B cell (primary cell): ENCODE measurements around the gene STX12. TPM values are rescaled to one million over a fixed set of nuclear protein-coding genes. Genes with fewer than 3 reads are reported as not detected.

Experiments used
- ATAC-seq: fragments of 200-7000 bp; cut with Tn5 transposase; one replicate; pipeline ENCODE4 v1.10.0; 2021; ENCODE audit warnings: low read depth, mild to moderate bottlenecking, moderate number of reproducible peaks, moderate library complexity
- CTCF ChIA-PET: fragments of 350-600 bp; sonication (Branson Sonifier 250); formaldehyde crosslinking; loops from one replicate; lab custom pipeline; 2021; ENCODE audit warnings: antibody characterized with exemption, inconsistent platforms; lab: Charles Lee
- POLR2A ChIA-PET: fragments of 350-600 bp; sonication (Branson Sonifier 250); formaldehyde crosslinking; loops from one replicate; lab custom pipeline; 2021; ENCODE audit warnings: antibody characterized with exemption; lab: Charles Lee
- DNase-seq: peaks from one replicate; pipeline ENCODE4 v3.0.0; 2013
- H2AFZ ChIP-seq: 2 replicates; pipeline ENCODE4 v1.6.1; 2012; ENCODE audit warnings: mild to moderate bottlenecking, low read depth, low read length; ENCODE audit not compliant: insufficient read depth, poor library complexity, severe bottlenecking
- H3K27ac ChIP-seq, 2 donors: 1 replicate in 1 of 2; 2 replicates in 1 of 2; pipeline ENCODE4 v1.5.1; 2012 to 2013; ENCODE audit warnings: low read length in 2 of 2, mild to moderate bottlenecking in 2 of 2, moderate library complexity in 1 of 2
- H3K27me3 ChIP-seq, 4 experiments: fragments of 200-600 bp in 1 of 4; sonication (generic) in 1 of 4; replicated peaks in 1 of 4; 1 replicate in 2 of 4; 2 replicates in 2 of 4; pipeline versions ENCODE4 v1.6.1 to v1.7.0; 2013 to 2016; ENCODE audit warnings: low read length in 3 of 4, mild to moderate bottlenecking in 2 of 4, mixed read lengths in 1 of 4, moderate library complexity in 1 of 4; ENCODE audit not compliant: insufficient read depth in 4 of 4, control insufficient read depth in 3 of 4; ENCODE audit errors: control extremely low read depth in 1 of 4
- H3K36me3 ChIP-seq, 2 experiments: replicated peaks in 1 of 2; 1 replicate in 1 of 2; 2 replicates in 1 of 2; pipeline versions ENCODE4 v1.6.1 to v1.7.1; 2013; ENCODE audit warnings: low read length in 1 of 2; ENCODE audit not compliant: insufficient read depth in 2 of 2, control insufficient read depth in 1 of 2; ENCODE audit errors: control extremely low read depth in 1 of 2, extremely low read depth in 1 of 2
- H3K4me1 ChIP-seq, 2 donors: fragments of 200-600 bp in 1 of 2; sonication (generic) in 1 of 2; 1 replicate in 1 of 2; 2 replicates in 1 of 2; pipeline versions ENCODE4 v1.5.1 to v1.6.1; 2013 to 2017; ENCODE audit warnings: low read length in 2 of 2; ENCODE audit not compliant: control insufficient read depth in 2 of 2, insufficient read depth in 2 of 2
- H3K4me2 ChIP-seq: replicated peaks from 2 replicates; pipeline ENCODE3; 2012; ENCODE audit warnings: mild to moderate bottlenecking, low read depth, low read length; ENCODE audit not compliant: poor library complexity, severe bottlenecking
- H3K4me3 ChIP-seq, 5 experiments: fragments of 200-600 bp in 1 of 5; sonication (generic) in 1 of 5; 1 replicate in 3 of 5; 2 replicates in 2 of 5; pipeline versions ENCODE4 v1.5.1 to v1.7.0; 2011 to 2016; ENCODE audit warnings: low read length in 4 of 5, mild to moderate bottlenecking in 4 of 5, low read depth in 2 of 5, control low read depth in 1 of 5, moderate library complexity in 1 of 5; ENCODE audit not compliant: insufficient read depth in 1 of 5; ENCODE audit errors: control extremely low read depth in 1 of 5, extremely low read depth in 1 of 5
- H3K79me2 ChIP-seq: fragments of 200-600 bp; sonication (generic); one replicate; pipeline ENCODE4 v1.6.0; 2016; ENCODE audit warnings: low read length; ENCODE audit not compliant: control insufficient read depth, insufficient read depth
- H3K9ac ChIP-seq: fragments of 200-600 bp; sonication (generic); 2 replicates; pipeline ENCODE4 v1.6.1; 2017; ENCODE audit warnings: mild to moderate bottlenecking, low read length, moderate library complexity
- H3K9me3 ChIP-seq, 3 donors: one replicate each; pipeline versions ENCODE4 v1.6.1 to v1.7.1; 2013; ENCODE audit warnings: low read length in 2 of 3; ENCODE audit not compliant: control insufficient read depth in 2 of 3, insufficient read depth in 1 of 3; ENCODE audit errors: control extremely low read depth in 1 of 3
- H4K20me1 ChIP-seq: 2 replicates; pipeline ENCODE4 v1.6.0; 2012; ENCODE audit warnings: mild to moderate bottlenecking, low read length; ENCODE audit not compliant: insufficient read depth, control insufficient read depth, poor library complexity, severe bottlenecking
- H3K27ac Mint-ChIP-seq: one replicate; pipeline ENCODE4 v1.8.0; 2021; ENCODE audit warnings: mixed read lengths
- H3K27me3 Mint-ChIP-seq: one replicate; pipeline ENCODE4 v1.8.0; 2021; ENCODE audit warnings: mixed read lengths
- H3K4me1 Mint-ChIP-seq: one replicate; pipeline ENCODE4 v1.8.0; 2021; ENCODE audit warnings: mixed read lengths
- H3K4me3 Mint-ChIP-seq: one replicate; pipeline ENCODE4 v1.8.0; 2021; ENCODE audit warnings: mixed read lengths
- H3K9me3 Mint-ChIP-seq: one replicate; pipeline ENCODE4 v1.8.0; 2022; ENCODE audit warnings: mixed read lengths; ENCODE audit not compliant: insufficient read depth
- CTCF ChIP-seq: fragments of 200-600 bp; IDR thresholded peaks from one replicate; pipeline ENCODE4 v1.8.0; 2022; ENCODE audit warnings: antibody characterized with exemption, mild to moderate bottlenecking
- EZH2 ChIP-seq: IDR thresholded peaks from 2 replicates; pipeline ENCODE4 v1.6.1; 2012; ENCODE audit warnings: borderline replicate concordance, low read depth, mild to moderate bottlenecking, moderate library complexity, low read length; ENCODE audit not compliant: insufficient read depth, poor library complexity, severe bottlenecking
- WGBS: methylation state at CpG from one replicate; pipeline ENCODE4 v1.1.5; 2013; ENCODE audit warnings: missing lambda C conversion rate; ENCODE audit not compliant: insufficient coverage; 5-methylcytosine and 5-hydroxymethylcytosine counted together
- intact Hi-C: fragments of 100-400 bp; cut with micrococcal nuclease; formaldehyde crosslinking; loops from one replicate; pipeline ENCODE4 v1.10.0; 2022
- polyA minus RNA-seq: library from RNA; depleted of rRNA, polyadenylated mRNA; stranded (reverse); fragments of >200 nt; gene quantifications from 2 replicates; pipeline ENCODE4 v1.2.3, GENCODE V29; 2012
- polyA plus RNA-seq: library from polyadenylated mRNA; depleted of rRNA; stranded (reverse); fragments of >200 nt; gene quantifications from 2 replicates; pipeline ENCODE4 v1.2.3, GENCODE V29; 2012
- total RNA-seq, 2 donors: library from RNA; stranded (reverse); fragments of 120-200 nt in 1 of 2; gene quantifications; 1 replicate in 1 of 2; 2 replicates in 1 of 2; pipeline versions ENCODE4 v1.2.3 to v1.2.4, GENCODE V29; 2013 to 2022

The STX12 gene
- 29.4 and 36.4 TPM in 2 replicates for total RNA-seq
- 33.6 TPM for total RNA-seq (2013)
- 20.5 and 34.6 TPM in 2 replicates for polyA plus RNA-seq
- 10.8 and 20.7 TPM in 2 replicates for polyA minus RNA-seq

GRCh38 chr1:27772932-27773825, at the start of gene STX12:
Gene STX12 (plus strand): TSS chr1:27773219. CDS start chr1:27773308, 89 bp downstream.
- Histone ChIP-seq H3K27me3 (no peaks in the 10 kb centered on the region), H3K27ac (peak within 1 kb of the TSS; percentile 94 to 98), H3K9ac (peak within 1 kb of the TSS; percentile 96), H3K36me3 (peaks cover 0 to 5% of the 10 kb centered on the region in 2 experiments), H3K4me2 (peak within 1 kb of the TSS; percentile 91), H3K9me3 (no peaks in the 10 kb centered on the region), H4K20me1 (peaks cover 4% of the 10 kb centered on the region), H3K4me1 (peaks cover 16 to 29% of the 10 kb centered on the region in 2 donors), H2AFZ (peak within 1 kb of the TSS; percentile 79), H3K79me2 (peaks cover 51% of the 10 kb centered on the region), H3K4me3 (peak within 1 kb of the TSS; percentile 91 to 98 (median 97))
- no peaks in the 10 kb centered on the region for H3K9me3 Mint-ChIP-seq
- intact Hi-C loops: loop anchor here (1.0 to 5.0 kb wide), 6 partner anchors 48 to 676 kb away; partner anchors contain the start of genes FAM76A, IFI6, MED18 and XKR8
- no peaks in the 10 kb centered on the region for H3K27me3 Mint-ChIP-seq
- ChIA-PET CTCF (interaction anchor here (0.5 to 2.2 kb wide), 8 partner anchors 23 to 473 kb away, joined by 3 to 14 read pairs (median 4); partner anchors contain the start of genes FAM76A and IFI6), POLR2A (interaction anchor here (0.6 to 2.7 kb wide), 6 partner anchors 9 to 282 kb away, joined by 3 to 12 read pairs (median 4); partner anchors contain the start of genes FAM76A and PPP1R8)
- peaks cover 35% of the 10 kb centered on the region for H3K4me1 Mint-ChIP-seq
- peak within 1 kb of the TSS; percentile 95 for H3K27ac Mint-ChIP-seq
- DNase-seq: peak; percentile 99
- TF ChIP-seq CTCF (no peak), EZH2 (no peak)
- peak; percentile 92 for ATAC-seq
- peak within 1 kb of the TSS; percentile 93 for H3K4me3 Mint-ChIP-seq
- under 1% methylated on average over 50 of the region's 58 CpGs for WGBS
